Ishikawa (cell line): ENCODE measurements around the gene BIRC6.

Experiments used
- CEBPB ChIP-seq: IDR thresholded peaks from 2 replicates; pipeline ENCODE4 v1.6.1; 2012
- CREB1 ChIP-seq: IDR thresholded peaks from 2 replicates; pipeline ENCODE4 v1.6.1; 2012; ENCODE audit warnings: low read depth
- EP300 ChIP-seq: IDR thresholded peaks from 2 replicates; pipeline ENCODE4 v1.6.1; 2012; ENCODE audit warnings: borderline replicate concordance
- FOXM1 ChIP-seq: IDR thresholded peaks from 2 replicates; pipeline ENCODE4 v1.6.1; 2012; ENCODE audit warnings: low read depth, borderline replicate concordance
- NFIC ChIP-seq: IDR thresholded peaks from 2 replicates; pipeline ENCODE4 v1.6.1; 2012
- RAD21 ChIP-seq: IDR thresholded peaks from 2 replicates; pipeline ENCODE4 v1.6.1; 2012; ENCODE audit warnings: low read depth
- REST ChIP-seq: IDR thresholded peaks from 2 replicates; pipeline ENCODE4 v1.6.1; 2012; ENCODE audit warnings: low read depth, mild to moderate bottlenecking
- TAF1 ChIP-seq: IDR thresholded peaks from 2 replicates; pipeline ENCODE4 v1.6.1; 2012; ENCODE audit warnings: low read depth, mild to moderate bottlenecking
- TEAD4 ChIP-seq: IDR thresholded peaks from 2 replicates; pipeline ENCODE4 v1.6.1; 2012
- YY1 ChIP-seq: IDR thresholded peaks from 2 replicates; pipeline ENCODE4 v1.6.1; 2012; ENCODE audit warnings: low read depth
- TF ChIP-seq, protein P1 (sequence below): IDR thresholded peaks from 2 replicates; pipeline ENCODE4 v1.6.1; 2012
- TF ChIP-seq, protein P2 (sequence below): IDR thresholded peaks from 2 replicates; pipeline ENCODE4 v1.6.1; 2012

DNA sequence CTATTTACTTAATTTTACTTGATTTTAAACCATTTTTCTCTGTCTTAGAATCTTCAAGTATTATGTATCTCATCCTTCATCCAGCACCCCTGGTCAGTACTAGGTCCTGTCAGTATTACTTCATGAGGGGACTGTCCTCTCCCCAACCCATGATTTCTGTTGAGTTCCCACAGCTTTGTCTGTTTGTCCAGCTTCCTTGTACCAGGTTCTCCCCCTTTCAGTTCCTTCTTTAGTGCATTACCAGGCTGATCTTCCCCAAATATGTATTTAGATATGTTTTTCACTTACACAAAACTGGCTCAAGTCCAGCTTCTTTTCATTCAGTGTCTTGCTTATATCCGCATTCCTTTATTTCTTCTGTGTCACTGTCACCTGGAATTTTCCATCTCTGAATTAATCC lies 257.3 kb downstream of the BIRC6 start:
- TF ChIP-seq EP300 (no peak), RAD21 (no peak), NFIC (no peak), TEAD4 (no peak), CREB1 (no peak), YY1 (no peak), REST (no peak), CEBPB (no peak), FOXM1 (no peak), TAF1 (no peak)
- TF ChIP-seq, protein P1, sequence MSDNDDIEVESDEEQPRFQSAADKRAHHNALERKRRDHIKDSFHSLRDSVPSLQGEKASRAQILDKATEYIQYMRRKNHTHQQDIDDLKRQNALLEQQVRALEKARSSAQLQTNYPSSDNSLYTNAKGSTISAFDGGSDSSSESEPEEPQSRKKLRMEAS: no peak
- TF ChIP-seq, protein P2, sequence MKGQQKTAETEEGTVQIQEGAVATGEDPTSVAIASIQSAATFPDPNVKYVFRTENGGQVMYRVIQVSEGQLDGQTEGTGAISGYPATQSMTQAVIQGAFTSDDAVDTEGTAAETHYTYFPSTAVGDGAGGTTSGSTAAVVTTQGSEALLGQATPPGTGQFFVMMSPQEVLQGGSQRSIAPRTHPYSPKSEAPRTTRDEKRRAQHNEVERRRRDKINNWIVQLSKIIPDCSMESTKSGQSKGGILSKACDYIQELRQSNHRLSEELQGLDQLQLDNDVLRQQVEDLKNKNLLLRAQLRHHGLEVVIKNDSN: no peak
